Stimulated activated CD4-positive, alpha-beta T cell treated with anti-CD3 and anti-CD28 coated beads, Interleukin-1b, Interleukin-23, amount 100 ng/mL, for 1 hour (primary cell): ENCODE measurements around the gene DNAH7.

Experiments used
- DNase-seq, 2 donors: peaks; one replicate each; pipeline ENCODE4 v3.0.0-alpha.2; 2020; ENCODE audit warnings: low read depth in 2 of 2

The DNAH7 gene

DNA sequence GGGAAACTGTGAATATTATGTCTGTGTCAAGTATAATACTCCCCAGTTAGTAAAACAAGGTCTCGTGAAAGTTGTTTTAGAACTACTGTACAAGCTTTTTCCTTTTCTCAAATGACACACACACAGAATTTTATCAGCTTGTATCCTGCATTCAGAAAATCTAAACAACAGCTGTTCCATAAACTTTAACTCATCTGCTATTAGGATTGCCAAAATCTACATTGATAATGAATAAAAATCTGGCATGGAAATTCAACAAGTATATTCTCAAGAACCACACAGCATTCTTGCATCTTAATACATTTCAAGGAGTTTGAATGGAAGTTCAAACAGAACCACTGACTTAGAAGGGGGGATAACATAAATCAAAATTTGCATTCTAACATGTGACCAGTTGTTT, 260.4 kb downstream of the DNAH7 start:
- no peak for DNase-seq

GRCh38 chr2:195805283-195805976, 263.2 kb downstream of the DNAH7 start:
- DNase-seq: no peak

DNA sequence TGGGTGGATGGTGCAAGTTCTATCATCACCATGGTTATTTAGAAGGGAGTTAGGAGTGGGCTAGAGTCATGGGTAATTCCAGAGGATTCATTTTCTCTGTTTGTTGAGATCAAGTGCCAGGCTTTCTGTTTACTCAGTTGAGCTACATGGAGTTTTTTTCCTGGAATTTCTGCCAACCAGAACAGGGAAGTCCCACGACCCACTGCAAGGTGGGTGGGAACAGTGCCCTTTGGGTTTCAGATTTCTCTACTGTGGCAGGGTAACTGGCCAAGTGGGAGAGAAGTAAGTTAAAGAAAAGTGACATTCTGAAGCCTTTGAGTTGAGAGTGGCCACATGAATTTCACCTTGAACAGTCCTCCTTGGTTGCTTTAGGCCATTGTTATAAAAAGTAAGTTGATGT, 272.8 kb downstream of the DNAH7 start:
- no peak for DNase-seq

DNA sequence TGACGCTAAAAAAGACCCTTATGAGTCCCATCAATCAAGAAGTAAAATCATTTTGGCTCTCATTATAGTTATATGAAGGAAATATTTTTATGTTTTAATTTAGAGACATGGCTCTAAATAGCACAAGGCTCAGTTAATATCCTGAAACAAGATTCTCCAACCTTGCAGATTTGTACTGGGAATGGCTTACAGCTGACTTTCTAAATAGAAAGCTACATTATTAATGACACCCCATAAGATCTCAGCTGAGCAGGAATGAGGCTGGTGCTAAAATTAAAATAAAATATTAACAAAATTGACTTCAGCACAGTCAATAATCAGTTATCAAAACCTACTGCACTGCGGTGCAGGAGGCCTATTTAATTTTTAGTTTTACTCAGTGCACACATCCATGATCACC, 274.8 kb downstream of the DNAH7 start:
- DNase-seq: no peak

- DNase-seq: no peak
Observed at GRCh38 chr2:195782156-195782555, 286.5 kb downstream of the DNAH7 start.

GRCh38 chr2:195779491-195779890, 289.1 kb downstream of the DNAH7 start:
- no peak for DNase-seq

- no peak for DNase-seq
Observed at GRCh38 chr2:195769975-195770374, 298.7 kb downstream of the DNAH7 start.

- DNase-seq: no peak
Observed at GRCh38 chr2:195768431-195768830, 300.2 kb downstream of the DNAH7 start.

DNA sequence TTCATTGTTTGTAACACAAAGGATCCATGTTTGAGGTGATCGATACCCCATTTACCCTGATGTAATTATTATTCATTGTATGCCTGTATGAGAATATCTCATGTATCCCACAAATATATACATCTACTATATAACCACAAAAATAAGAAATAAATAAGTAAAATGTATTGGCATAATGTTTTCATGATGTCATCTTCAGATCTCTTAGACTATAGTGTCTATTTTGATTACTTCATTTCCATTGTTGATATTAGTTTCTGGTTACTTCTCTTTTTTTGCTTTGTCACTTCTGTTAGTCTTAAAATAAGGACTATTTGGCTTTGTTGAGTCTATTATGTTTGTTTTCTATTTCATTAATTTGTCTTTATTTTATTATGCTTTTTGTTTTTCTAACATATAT, 301.9 kb downstream of the DNAH7 start:
- DNase-seq: no peak

GRCh38 chr2:195763866-195764265, 304.8 kb downstream of the DNAH7 start:
- no peak for DNase-seq

- DNase-seq: no peak
Observed at GRCh38 chr2:195759877-195760276, 308.8 kb downstream of the DNAH7 start.

DNA sequence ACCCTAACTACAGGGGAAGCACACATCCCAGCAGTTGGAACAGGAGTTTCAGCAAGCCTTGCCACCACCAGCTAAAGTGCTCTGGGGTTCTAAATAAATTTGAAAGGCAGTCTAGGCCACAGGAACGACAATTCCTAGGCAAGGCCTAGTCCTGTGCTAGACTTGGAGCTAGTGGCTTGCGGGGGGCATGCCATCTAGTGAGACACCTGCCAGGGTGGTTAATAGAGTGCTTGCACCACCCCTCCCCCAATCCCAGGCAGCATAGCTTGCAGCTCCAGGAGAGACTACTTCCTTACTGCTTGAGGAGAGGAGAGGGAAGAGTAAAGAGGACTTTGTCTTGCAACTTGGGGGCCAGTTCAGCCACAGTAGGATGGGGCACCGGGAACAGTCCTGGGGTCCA, 309.8 kb downstream of the DNAH7 start:
- DNase-seq: no peak

DNA sequence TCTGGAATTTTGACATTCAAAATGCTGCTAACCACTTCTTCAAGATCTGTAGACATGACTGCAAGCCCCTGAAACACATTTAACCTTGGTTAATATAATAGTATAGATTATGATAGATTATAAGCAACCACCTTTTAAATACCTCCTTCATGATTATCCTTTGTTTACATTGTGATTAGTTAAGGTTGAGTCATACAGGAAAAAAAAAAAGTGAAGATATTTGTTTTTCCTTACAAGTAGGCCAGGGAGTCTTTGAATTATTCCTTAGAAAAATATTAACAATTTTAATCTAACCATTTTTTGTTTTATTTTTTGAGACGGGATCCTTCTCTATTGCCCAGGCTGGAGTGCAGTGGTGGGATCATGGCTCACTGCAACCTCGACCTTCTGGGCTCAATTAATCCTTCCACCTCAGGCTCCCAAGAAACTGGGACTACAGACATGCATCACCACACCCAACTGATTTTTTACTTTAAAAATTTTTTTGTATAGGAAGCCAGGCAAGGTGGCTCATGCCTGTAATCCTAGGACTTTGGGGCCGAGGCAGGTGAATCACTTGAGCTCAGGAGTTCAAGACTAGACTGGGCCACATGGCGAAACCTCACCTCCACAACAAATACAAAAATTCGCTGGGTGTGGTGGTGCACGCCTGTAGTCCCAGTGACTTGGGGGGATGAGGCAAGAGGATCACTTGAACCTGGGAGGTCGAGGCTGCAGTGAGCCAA, 312.3 kb downstream of the DNAH7 start:
- DNase-seq: no peak

GRCh38 chr2:195741191-195741590, 327.4 kb downstream of the DNAH7 start:
- DNase-seq: no peak

DNA sequence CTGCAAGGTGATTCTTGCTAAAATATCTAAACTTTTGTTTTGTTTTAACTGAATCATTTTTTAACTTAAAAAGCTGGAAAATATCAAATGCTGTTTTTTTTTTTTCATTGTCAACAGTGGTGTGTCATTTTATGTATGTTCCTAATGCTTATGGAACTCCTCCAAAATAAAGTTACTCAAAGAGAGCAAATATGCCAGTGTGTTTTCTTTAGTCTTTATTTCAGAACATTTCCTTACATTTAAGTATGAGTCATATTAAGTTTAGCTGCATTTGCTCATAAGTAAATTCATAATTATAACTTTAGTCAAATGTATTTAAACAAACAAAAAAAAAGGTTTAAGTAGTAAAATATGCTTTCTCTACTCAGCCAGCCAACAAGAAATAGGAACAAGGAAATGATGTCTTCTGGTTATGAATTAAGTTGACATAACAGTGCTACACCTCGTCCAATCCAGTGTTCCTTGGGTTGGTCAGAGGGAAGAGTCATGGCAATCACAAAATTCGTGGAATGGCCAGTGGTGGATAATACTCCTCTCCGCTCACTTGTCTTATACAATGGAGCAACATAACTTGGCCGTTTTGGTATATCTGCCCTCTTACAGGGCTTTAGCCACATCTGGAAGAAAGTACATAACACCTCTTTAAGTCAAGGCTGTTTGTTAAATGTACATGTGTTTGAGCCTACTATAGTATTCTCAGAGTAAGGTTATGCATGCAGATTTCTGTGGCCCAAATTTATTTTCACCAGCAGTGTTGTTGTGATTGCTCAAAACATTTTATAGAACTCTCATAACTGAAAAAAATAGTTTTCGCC, 330.9 kb downstream of the DNAH7 start:
- no peak for DNase-seq

- no peak for DNase-seq
Observed at GRCh38 chr2:195735347-195735746, 333.3 kb downstream of the DNAH7 start.

GRCh38 chr2:195734931-195735330, 333.7 kb downstream of the DNAH7 start:
- DNase-seq: no peak

DNA sequence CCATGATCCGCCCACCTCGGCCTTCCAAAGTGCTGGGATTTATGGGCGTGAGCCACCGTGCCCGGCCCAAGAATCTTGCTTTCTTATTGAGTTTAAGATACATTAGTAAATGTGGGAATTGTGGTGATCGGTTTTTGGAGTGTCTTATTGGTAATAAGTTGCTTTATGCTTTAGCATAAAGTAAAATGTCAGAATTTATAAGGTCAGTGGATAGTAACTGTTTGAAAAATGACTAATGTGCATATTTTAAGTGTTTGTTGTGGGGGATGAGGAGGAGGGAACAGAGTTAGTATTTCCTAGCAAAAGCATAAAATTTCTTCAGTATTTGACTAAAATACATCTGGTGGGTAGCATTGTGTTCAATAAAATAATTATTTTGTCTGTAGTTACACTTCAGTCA, 334.2 kb downstream of the DNAH7 start:
- DNase-seq: no peak

GRCh38 chr2:195733831-195734230, 334.8 kb downstream of the DNAH7 start:
- DNase-seq: no peak

GRCh38 chr2:195732574-195732973, 336.1 kb downstream of the DNAH7 start:
- no peak for DNase-seq

GRCh38 chr2:195730912-195731311, 337.7 kb downstream of the DNAH7 start:
- DNase-seq: no peak

DNA sequence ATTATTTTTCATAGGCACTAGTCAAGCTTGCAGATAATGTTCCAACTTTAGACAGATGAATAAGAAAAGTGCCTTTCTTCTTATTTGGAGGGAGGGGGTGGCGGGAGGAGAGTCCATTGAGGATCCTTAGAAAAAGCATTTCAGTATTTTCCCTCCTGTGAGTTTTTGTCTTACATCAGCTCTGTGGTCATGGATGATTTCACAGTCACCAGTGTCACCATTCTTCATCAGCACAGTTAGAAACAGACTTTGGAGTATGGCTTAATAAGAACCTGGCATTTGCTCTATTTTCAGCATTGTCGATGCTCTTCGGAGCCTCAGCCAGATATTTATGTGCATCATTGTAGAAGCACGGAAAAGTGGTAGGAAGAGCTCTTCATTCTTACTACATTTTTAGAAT, 341.5 kb downstream of the DNAH7 start:
- DNase-seq: no peak

DNA sequence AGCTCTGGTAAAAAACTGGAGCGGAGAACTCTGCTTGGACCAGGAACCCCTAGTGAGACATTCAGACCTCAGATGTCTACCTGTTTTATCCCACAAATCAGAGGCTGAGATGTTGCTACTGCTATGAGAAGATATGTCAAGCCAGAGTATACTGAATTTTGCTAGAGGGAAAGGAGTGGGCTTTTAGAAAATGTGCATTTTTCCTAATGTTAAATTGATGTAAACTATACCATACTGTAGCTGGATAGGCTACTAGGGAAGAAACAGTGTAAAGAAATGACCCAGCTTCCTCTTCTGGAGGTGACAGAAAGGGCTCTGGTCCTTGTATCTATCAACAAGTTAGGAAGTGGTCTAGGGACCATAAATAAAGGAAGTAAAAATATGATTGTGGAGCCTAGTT, 346.6 kb downstream of the DNAH7 start:
- no peak for DNase-seq
